Astrocyte of the cerebellum (primary cell): Measurements from ENCODE around the gene CSF3R.

Experiments used
- DNase-seq: peaks from one replicate; pipeline ENCODE4 v3.0.0-alpha.2; 2011; ENCODE audit warnings: low read depth
- H3K4me3 ChIP-seq: 2 replicates; pipeline ENCODE4 v1.5.1; 2011; ENCODE audit warnings: mild to moderate bottlenecking, low read depth, low read length, moderate library complexity
- CTCF ChIP-seq: IDR thresholded peaks from 2 replicates; pipeline ENCODE4 v1.5.1; 2012; ENCODE audit warnings: low read length, low read depth, moderate library complexity, mild to moderate bottlenecking; ENCODE audit errors: missing control alignments
- in situ Hi-C: cut with HindIII; loops from 2 replicates; pipeline ENCODE4 v1.10.0; 2017; ENCODE audit warnings: low sequenced_read_pairs

CSF3R gene

GRCh38 chr1:36442337-36442736, 40.4 kb downstream of the CSF3R start:
- DNase-seq = no peak
- in situ Hi-C loops = no loop called here
- no peak for TF ChIP-seq CTCF
- H3K4me3 ChIP-seq = no peak overlapping the region

- in situ Hi-C loops = no loop called here
- TF ChIP-seq CTCF = no peak
- H3K4me3 ChIP-seq = no peak overlapping the region
- DNase-seq = no peak
Observed at GRCh38 chr1:36440646-36441045, 42.1 kb downstream of the CSF3R start.

- in situ Hi-C loops = no loop called here
- no peak for DNase-seq
- H3K4me3 ChIP-seq = no peak overlapping the region
- TF ChIP-seq CTCF = no peak
Observed at GRCh38 chr1:36440044-36440443, 42.7 kb downstream of the CSF3R start.

- H3K4me3 ChIP-seq = no peak overlapping the region
- DNase-seq = no peak
- no peak for TF ChIP-seq CTCF
- in situ Hi-C loops = no loop called here
Observed at GRCh38 chr1:36438715-36439114, 44.0 kb downstream of the CSF3R start.

- in situ Hi-C loops = no loop called here
- no peak overlapping the region for H3K4me3 ChIP-seq
- DNase-seq = peak; percentile 12
- no peak for TF ChIP-seq CTCF
Observed at GRCh38 chr1:36436821-36437220, 45.9 kb downstream of the CSF3R start.

- TF ChIP-seq CTCF = no peak
- no peak for DNase-seq
- in situ Hi-C loops = no loop called here
- H3K4me3 ChIP-seq = no peak overlapping the region
Observed at GRCh38 chr1:36433102-36433501, 49.6 kb downstream of the CSF3R start.

GRCh38 chr1:36432616-36433015, 50.1 kb downstream of the CSF3R start:
- no peak overlapping the region for H3K4me3 ChIP-seq
- in situ Hi-C loops = no loop called here
- TF ChIP-seq CTCF = no peak
- no peak for DNase-seq
